Measurements from ENCODE around the gene TMSB4X. TPM values are rescaled to one million over a fixed set of nuclear protein-coding genes. Genes with fewer than 3 reads are reported as not detected.

The TMSB4X gene
- total RNA-seq, 2 donors from 2014 or later, result 3,844 to 4,288 TPM

DNA sequence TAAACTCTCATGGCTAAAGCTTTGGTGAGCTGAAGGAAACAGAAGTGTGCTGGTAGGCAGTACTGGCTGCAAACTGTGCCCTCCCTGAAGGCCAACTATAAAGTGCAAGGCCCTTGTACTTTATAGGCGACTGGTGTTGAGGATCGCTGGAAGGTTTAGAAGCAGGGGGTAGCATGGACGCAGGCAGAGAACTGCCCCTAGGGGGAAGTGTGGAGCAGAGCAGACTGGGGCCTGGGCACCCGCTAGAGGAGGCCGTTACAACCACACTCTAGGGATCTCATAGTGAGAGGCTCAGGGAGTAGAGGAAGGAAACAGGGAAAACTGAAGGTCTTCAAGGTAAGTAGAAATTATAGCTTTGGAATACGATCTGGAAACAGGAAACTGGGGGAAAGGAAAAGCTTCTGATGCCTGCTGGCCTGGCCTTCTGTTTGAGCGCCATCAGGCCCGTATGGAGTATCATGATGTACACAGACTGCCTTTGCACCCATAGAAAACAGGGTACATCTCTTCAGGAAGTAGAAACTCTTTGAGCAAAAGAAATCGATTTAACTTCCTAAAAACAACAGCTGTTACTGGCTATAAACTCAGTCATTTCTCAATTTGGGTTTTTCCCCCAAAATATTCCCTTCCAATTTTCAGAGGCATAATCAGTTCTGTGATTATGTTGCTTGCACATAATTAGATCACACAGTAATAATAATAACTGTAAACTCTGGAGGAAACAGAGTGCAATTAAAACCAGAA lies 23.9 kb upstream of the TMSB4X start:
- intact Hi-C loops (cut with DNase I), result no loop called here

DNA sequence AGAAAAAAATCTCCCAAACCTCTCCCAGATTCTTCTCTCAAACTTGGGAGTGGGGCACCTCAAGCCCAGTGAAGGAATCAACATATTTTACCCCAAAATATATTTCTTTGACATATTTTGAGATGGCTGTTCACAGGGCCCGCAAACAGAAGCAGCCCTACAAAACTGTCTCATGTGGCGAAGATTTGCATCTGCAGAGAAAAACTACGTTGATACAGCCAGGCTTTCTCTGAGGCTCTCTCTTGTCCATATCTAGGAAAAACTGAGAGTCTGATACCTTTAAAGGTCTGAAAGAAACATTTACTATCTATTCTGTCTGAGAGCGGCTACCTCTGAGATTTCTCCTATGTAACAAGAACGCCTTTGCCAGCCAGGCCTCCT lies 23.3 kb upstream of the TMSB4X start:
- H3K27ac ChIP-seq, result peak overlapping the region; percentile 62
- peaks cover 3% of the 10 kb centered on the region for H3K4me1 ChIP-seq
- intact Hi-C loops (cut with DNase I), result no loop called here

More for the DNA sequence above, 23.9 kb upstream of the TMSB4X start:
- no peaks in the 10 kb centered on the region for H3K9me3 ChIP-seq
- H3K4me3 ChIP-seq, result no peak overlapping the region
- peak overlapping the region; percentile 62 for H3K27ac ChIP-seq
- TF ChIP-seq, protein P1, sequence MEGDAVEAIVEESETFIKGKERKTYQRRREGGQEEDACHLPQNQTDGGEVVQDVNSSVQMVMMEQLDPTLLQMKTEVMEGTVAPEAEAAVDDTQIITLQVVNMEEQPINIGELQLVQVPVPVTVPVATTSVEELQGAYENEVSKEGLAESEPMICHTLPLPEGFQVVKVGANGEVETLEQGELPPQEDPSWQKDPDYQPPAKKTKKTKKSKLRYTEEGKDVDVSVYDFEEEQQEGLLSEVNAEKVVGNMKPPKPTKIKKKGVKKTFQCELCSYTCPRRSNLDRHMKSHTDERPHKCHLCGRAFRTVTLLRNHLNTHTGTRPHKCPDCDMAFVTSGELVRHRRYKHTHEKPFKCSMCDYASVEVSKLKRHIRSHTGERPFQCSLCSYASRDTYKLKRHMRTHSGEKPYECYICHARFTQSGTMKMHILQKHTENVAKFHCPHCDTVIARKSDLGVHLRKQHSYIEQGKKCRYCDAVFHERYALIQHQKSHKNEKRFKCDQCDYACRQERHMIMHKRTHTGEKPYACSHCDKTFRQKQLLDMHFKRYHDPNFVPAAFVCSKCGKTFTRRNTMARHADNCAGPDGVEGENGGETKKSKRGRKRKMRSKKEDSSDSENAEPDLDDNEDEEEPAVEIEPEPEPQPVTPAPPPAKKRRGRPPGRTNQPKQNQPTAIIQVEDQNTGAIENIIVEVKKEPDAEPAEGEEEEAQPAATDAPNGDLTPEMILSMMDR (IDR thresholded peaks at IDR 0.05), result peak; percentile 44
- DNase-seq, result peak; percentile 52
- H3K27me3 ChIP-seq, result no peaks in the 10 kb centered on the region
- H3K36me3 ChIP-seq, result no peaks in the 10 kb centered on the region
- peaks cover 3% of the 10 kb centered on the region for H3K4me1 ChIP-seq
- H3K9ac ChIP-seq (ENCODE audit: low read depth in 2 of 2, low read length in 2 of 2), result peak overlapping the region in 1 of 2 donors; percentile 16

DNA sequence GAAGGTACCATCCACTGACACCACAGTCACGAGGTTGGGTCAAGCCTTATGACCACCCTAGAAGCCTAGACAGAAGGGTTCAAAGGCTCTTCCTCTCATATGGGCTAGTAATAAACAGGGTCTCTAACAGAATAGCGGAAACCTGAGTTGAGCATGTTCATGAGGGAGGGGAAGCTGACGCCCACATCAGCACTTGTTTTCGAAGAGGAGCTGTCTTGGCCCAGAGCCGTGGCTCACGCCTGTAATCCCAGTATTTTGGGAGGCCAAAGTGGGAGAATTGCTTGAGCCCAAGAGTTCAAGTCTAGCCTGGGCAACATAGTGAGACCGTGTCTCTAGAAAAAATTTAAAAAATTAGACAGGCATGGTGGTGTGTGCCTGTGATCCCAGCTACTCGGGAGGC lies 21.5 kb upstream of the TMSB4X start:
- Histone ChIP-seq H3K4me3 (no peak overlapping the region), H3K9ac (ENCODE audit: low read depth in 2 of 2, low read length in 2 of 2) (no peak overlapping the region), H3K36me3 (no peaks in the 10 kb centered on the region), H3K27ac (no peak overlapping the region), H3K9me3 (no peaks in the 10 kb centered on the region), H3K4me1 (no peaks in the 10 kb centered on the region), H3K27me3 (no peaks in the 10 kb centered on the region)
- intact Hi-C loops (cut with DNase I), result no loop called here
- TF ChIP-seq, protein P1 (IDR thresholded peaks at IDR 0.05), result no peak
- no peak for DNase-seq

More for the DNA sequence above, 23.3 kb upstream of the TMSB4X start:
- H3K9ac ChIP-seq (ENCODE audit: low read depth in 2 of 2, low read length in 2 of 2), result no peak overlapping the region
- H3K36me3 ChIP-seq, result no peaks in the 10 kb centered on the region
- TF ChIP-seq, protein P1 (IDR thresholded peaks at IDR 0.05), result no peak
- H3K9me3 ChIP-seq, result no peaks in the 10 kb centered on the region
- no peaks in the 10 kb centered on the region for H3K27me3 ChIP-seq
- H3K4me3 ChIP-seq, result no peak overlapping the region
- DNase-seq, result no peak

DNA sequence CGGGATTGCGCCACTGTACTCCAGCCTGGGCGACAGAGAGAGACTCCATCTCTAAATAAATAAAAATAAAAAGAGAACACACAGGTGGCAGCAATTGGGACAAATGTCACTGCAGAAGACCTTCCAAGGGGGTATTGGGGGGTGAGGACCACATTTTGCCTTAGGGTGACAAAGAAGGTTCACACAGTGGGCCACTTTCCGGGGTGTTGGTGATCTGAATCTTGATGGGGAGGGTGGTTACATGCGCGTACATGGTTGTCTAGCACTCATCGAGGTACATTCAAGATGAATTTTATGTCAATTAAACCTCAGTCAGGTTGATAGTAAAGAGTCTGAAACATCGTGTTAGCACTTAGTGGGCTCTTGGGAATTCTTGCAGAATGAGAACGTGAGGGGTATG lies 20.5 kb upstream of the TMSB4X start:
- Histone ChIP-seq H3K9me3 (no peaks in the 10 kb centered on the region), H3K4me3 (no peak overlapping the region), H3K36me3 (no peaks in the 10 kb centered on the region), H3K27ac (peak overlapping the region; percentile 64), H3K27me3 (no peaks in the 10 kb centered on the region), H3K9ac (ENCODE audit: low read depth in 2 of 2, low read length in 2 of 2) (no peak overlapping the region), H3K4me1 (no peaks in the 10 kb centered on the region)
- TF ChIP-seq, protein P1 (IDR thresholded peaks at IDR 0.05), result no peak
- no peak for DNase-seq
- intact Hi-C loops (cut with DNase I), result no loop called here

DNA sequence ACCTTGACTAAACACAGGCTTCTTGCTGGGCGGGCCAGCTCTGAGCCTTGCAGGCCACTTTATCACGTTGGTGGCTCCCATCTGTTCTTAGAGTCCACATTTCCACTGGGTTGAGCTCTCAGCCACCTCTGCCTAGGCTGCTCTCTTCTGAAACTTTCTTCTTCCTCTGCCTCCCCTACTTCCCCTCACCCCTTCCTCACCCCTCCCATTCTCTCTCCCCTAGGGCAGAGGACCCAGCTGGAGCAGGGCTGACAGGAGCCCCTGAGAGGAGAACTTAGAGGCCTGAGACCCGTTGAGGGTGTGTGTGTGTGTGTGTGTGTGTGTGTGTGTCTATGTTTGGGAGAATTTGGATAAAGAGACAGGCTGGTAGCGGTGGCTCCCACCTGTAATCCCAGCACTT lies 19.9 kb upstream of the TMSB4X start:
- Histone ChIP-seq H3K9me3 (no peaks in the 10 kb centered on the region), H3K9ac (ENCODE audit: low read depth in 2 of 2, low read length in 2 of 2) (no peak overlapping the region), H3K27ac (peak overlapping the region; percentile 64), H3K4me1 (no peaks in the 10 kb centered on the region), H3K27me3 (no peaks in the 10 kb centered on the region), H3K36me3 (no peaks in the 10 kb centered on the region), H3K4me3 (no peak overlapping the region)
- TF ChIP-seq, protein P1 (IDR thresholded peaks at IDR 0.05), result no peak
- intact Hi-C loops (cut with DNase I), result no loop called here
- no peak for DNase-seq

Data from colonic mucosa (tissue), 4 donors.